Measurements from ENCODE around the gene CT45A1.
"Not testable (repeated sequence)": the region's sequence is repeated elsewhere in the genome, so short reads cannot be mapped to it uniquely, and the experiment has no call there.

The CT45A1 gene

GRCh38 chrX:135744739-135745138 is 31.3 kb downstream of the CT45A1 start:
- not testable (repeated sequence) for H3K9me3 ChIP-seq (ENCODE audit: control insufficient read depth, insufficient read depth, low read length); H3K36me3 ChIP-seq (ENCODE audit: control insufficient read depth, insufficient read depth, low read length); H3K9ac ChIP-seq (ENCODE audit: low read depth, low read length); H3K27me3 ChIP-seq (ENCODE audit: control insufficient read depth, insufficient read depth, low read length); H3K4me1 ChIP-seq (ENCODE audit: control insufficient read depth, insufficient read depth, low read length); H3K4me3 ChIP-seq (ENCODE audit: low read depth, low read length)

- not testable (repeated sequence) for H3K9me3 ChIP-seq (ENCODE audit: control insufficient read depth, insufficient read depth, low read length); H3K9ac ChIP-seq (ENCODE audit: low read depth, low read length); H3K4me3 ChIP-seq (ENCODE audit: low read depth, low read length); H3K4me1 ChIP-seq (ENCODE audit: control insufficient read depth, insufficient read depth, low read length); H3K27me3 ChIP-seq (ENCODE audit: control insufficient read depth, insufficient read depth, low read length); H3K36me3 ChIP-seq (ENCODE audit: control insufficient read depth, insufficient read depth, low read length)
These were observed 54.7 kb downstream of the CT45A1 start, which contains the start of gene CT45A3 for GRCh38 chrX:135768091-135768490. CT45A3 (minus strand) TSS chrX:135768191; CDS start chrX:135764444, 3,747 bp downstream.
